Mesenchymal stem cell (in vitro differentiated cells and primary cell): ENCODE results near the gene FRMD4A.

Experiments
- DNase-seq: peaks from one replicate; pipeline ENCODE4 v3.0.0-alpha.2; 2013
- H2AFZ ChIP-seq: one replicate; pipeline ENCODE4 v1.6.1; 2013; ENCODE audit warnings: low read depth, mild to moderate bottlenecking, control low read depth, inconsistent platforms, low read length, moderate library complexity
- H2AK5ac ChIP-seq: 2 replicates; pipeline ENCODE4 v1.6.1; 2013; ENCODE audit warnings: low read length, moderate library complexity, mild to moderate bottlenecking, inconsistent platforms; ENCODE audit not compliant: severe bottlenecking
- H2BK120ac ChIP-seq: one replicate; pipeline ENCODE4 v1.6.1; 2013; ENCODE audit warnings: low read depth, mild to moderate bottlenecking, inconsistent platforms, low read length, moderate library complexity
- H2BK12ac ChIP-seq, 2 experiments: one replicate each; pipeline ENCODE4 v1.6.1; 2013; ENCODE audit warnings: inconsistent platforms in 2 of 2, low read length in 2 of 2, mild to moderate bottlenecking in 2 of 2, moderate library complexity in 2 of 2, control low read depth in 1 of 2
- H2BK15ac ChIP-seq: one replicate; pipeline ENCODE4 v1.6.1; 2013; ENCODE audit warnings: mild to moderate bottlenecking, low read depth, inconsistent platforms; ENCODE audit not compliant: poor library complexity, severe bottlenecking
- H2BK5ac ChIP-seq: 2 replicates; pipeline ENCODE4 v1.6.1; 2013; ENCODE audit warnings: low read depth, mild to moderate bottlenecking, low read length, control low read depth, inconsistent platforms; ENCODE audit not compliant: poor library complexity, severe bottlenecking
- H3K14ac ChIP-seq, 2 experiments: one replicate each; pipeline ENCODE4 v1.6.1; 2013; ENCODE audit warnings: inconsistent platforms in 2 of 2, low read length in 2 of 2, control low read depth in 1 of 2, mild to moderate bottlenecking in 1 of 2, moderate library complexity in 1 of 2
- H3K18ac ChIP-seq, 2 experiments: one replicate each; pipeline ENCODE4 v1.6.1; 2013; ENCODE audit warnings: inconsistent platforms in 2 of 2, low read length in 2 of 2, control low read depth in 1 of 2, low read depth in 1 of 2, mild to moderate bottlenecking in 1 of 2
- H3K23ac ChIP-seq, 2 experiments: one replicate each; pipeline ENCODE4 v1.6.1; 2013; ENCODE audit warnings: inconsistent platforms in 2 of 2, low read length in 2 of 2, mild to moderate bottlenecking in 2 of 2, moderate library complexity in 2 of 2, control low read depth in 1 of 2
- H3K27ac ChIP-seq: 2 replicates; pipeline ENCODE4 v1.5.1; 2013; ENCODE audit warnings: mild to moderate bottlenecking, moderate library complexity, low read length, control low read depth, inconsistent platforms; ENCODE audit not compliant: poor library complexity, severe bottlenecking
- H3K27me3 ChIP-seq, 2 experiments: 2 replicates each; pipeline versions ENCODE4 v1.6.1 to v1.7.0; 2013; ENCODE audit warnings: low read length in 2 of 2, mild to moderate bottlenecking in 2 of 2, moderate library complexity in 2 of 2, control low read depth in 1 of 2, inconsistent platforms in 1 of 2; ENCODE audit not compliant: control insufficient read depth in 1 of 2, insufficient read depth in 1 of 2
- H3K36me3 ChIP-seq, 2 experiments: 2 replicates each; pipeline versions ENCODE4 v1.6.1 to v1.7.0; 2013; ENCODE audit warnings: low read length in 2 of 2, control low read depth in 1 of 2, inconsistent platforms in 1 of 2, low read depth in 1 of 2, mild to moderate bottlenecking in 1 of 2; ENCODE audit not compliant: insufficient read depth in 2 of 2, control insufficient read depth in 1 of 2
- H3K4ac ChIP-seq, 2 experiments: one replicate each; pipeline ENCODE4 v1.6.1; 2013; ENCODE audit warnings: inconsistent platforms in 2 of 2, low read length in 2 of 2, mild to moderate bottlenecking in 2 of 2, moderate library complexity in 2 of 2, control low read depth in 1 of 2, low read depth in 1 of 2
- H3K4me1 ChIP-seq: 2 replicates; pipeline ENCODE4 v1.6.1; 2013; ENCODE audit warnings: low read depth, low read length, control low read depth; ENCODE audit not compliant: control insufficient read depth, insufficient read depth
- H3K4me2 ChIP-seq: 2 replicates; pipeline ENCODE4 v1.6.1; 2013; ENCODE audit warnings: low read length, mild to moderate bottlenecking, inconsistent platforms; ENCODE audit not compliant: poor library complexity, severe bottlenecking
- H3K4me3 ChIP-seq, 2 experiments: 2 replicates each; pipeline versions ENCODE4 v1.5.1 to v1.7.0; 2013; ENCODE audit warnings: low read length in 2 of 2, mild to moderate bottlenecking in 2 of 2, control low read depth in 1 of 2, low read depth in 1 of 2; ENCODE audit not compliant: insufficient read depth in 1 of 2
- H3K79me1 ChIP-seq: replicated peaks from 2 replicates; pipeline ENCODE4 v1.6.1; 2013; ENCODE audit warnings: mild to moderate bottlenecking, control low read depth, low read length, inconsistent platforms; ENCODE audit not compliant: poor library complexity, severe bottlenecking
- H3K9ac ChIP-seq: 2 replicates; pipeline ENCODE4 v1.7.0; 2013; ENCODE audit warnings: mild to moderate bottlenecking, low read length, moderate library complexity
- H3K9me3 ChIP-seq: 2 replicates; pipeline ENCODE4 v1.7.0; 2013; ENCODE audit warnings: mild to moderate bottlenecking, low read length; ENCODE audit not compliant: control insufficient read depth
- H4K8ac ChIP-seq: one replicate; pipeline ENCODE4 v1.6.1; 2013; ENCODE audit warnings: inconsistent platforms, mild to moderate bottlenecking, low read length, moderate library complexity
- H4K91ac ChIP-seq: one replicate; pipeline ENCODE4 v1.6.1; 2013; ENCODE audit warnings: mild to moderate bottlenecking, low read length, inconsistent platforms
- WGBS: methylation state at CpG from one replicate; pipeline ENCODE4 v1.1.7; 2013; ENCODE audit warnings: mixed read lengths; 5-methylcytosine and 5-hydroxymethylcytosine counted together

Gene FRMD4A

DNA sequence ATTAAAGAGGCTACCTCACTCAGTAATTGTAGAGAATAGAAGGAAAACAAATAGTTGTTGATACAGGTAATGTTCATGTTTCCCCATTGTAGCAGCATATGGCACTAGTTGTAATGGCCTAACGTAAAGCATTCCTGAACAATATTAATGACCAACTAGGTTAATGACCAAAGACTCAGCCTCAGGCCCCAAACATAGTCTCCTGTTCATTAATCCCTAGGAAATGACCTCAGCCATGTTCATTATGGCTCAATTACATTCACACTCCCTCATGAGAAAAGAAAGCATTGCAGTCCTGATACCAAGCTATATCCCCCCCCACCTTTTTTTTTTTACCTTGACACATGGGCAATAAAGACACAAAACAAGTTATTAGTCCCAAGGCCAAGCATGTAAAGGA, 12.7 kb downstream of the FRMD4A start:
- Histone ChIP-seq H3K14ac (no peak overlapping the region), H2AK5ac (no peak overlapping the region), H3K9me3 (no peaks in the 10 kb centered on the region), H3K4me3 (no peak overlapping the region), H3K23ac (no peak overlapping the region), H4K8ac (no peak overlapping the region), H2BK12ac (no peak overlapping the region), H4K91ac (no peak overlapping the region), H3K4me1 (no peaks in the 10 kb centered on the region), H2BK15ac (no peak overlapping the region), H3K9ac (no peak overlapping the region), H3K27me3 (peaks cover 25 to 83% of the 10 kb centered on the region in 2 experiments), H2BK120ac (no peak overlapping the region), H3K18ac (no peak overlapping the region), H2BK5ac (no peak overlapping the region), H3K79me1 (no peaks in the 10 kb centered on the region), H3K36me3 (no peaks in the 10 kb centered on the region), H2AFZ (no peak overlapping the region), H3K27ac (no peak overlapping the region), H3K4me2 (no peak overlapping the region), H3K4ac (no peak overlapping the region)
- no peak for DNase-seq
- 79% methylated on average over 1 of the region's 1 CpG for WGBS

DNA sequence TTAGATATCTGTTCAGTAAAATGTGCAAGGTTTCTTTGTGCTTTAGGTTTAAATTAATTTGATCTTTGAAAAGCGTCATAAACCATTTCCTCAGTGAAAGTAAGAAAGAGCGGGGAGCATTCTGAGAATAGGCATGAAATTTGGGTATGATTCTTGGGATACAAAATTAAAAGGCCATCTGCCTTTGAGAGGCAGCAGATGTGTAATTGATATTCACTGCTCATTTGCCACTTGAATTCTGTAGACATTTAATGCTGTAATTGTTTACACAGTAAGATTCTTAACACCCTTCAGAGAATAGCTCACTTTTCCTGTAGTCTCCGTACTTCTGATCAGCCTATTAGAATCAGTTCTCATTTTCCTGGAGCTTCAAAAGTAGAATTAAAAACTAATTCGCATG, 18.7 kb downstream of the FRMD4A start:
- no peak overlapping the region for H3K4me2 ChIP-seq
- no peak overlapping the region for H3K4me3 ChIP-seq
- H3K9ac ChIP-seq: no peak overlapping the region
- H3K4ac ChIP-seq: no peak overlapping the region
- H3K14ac ChIP-seq: no peak overlapping the region
- no peaks in the 10 kb centered on the region for H3K9me3 ChIP-seq
- H4K91ac ChIP-seq: no peak overlapping the region
- H3K36me3 ChIP-seq: no peaks in the 10 kb centered on the region
- H2BK5ac ChIP-seq: no peak overlapping the region
- no peak overlapping the region for H4K8ac ChIP-seq
- no peak overlapping the region for H2BK120ac ChIP-seq
- H3K4me1 ChIP-seq: no peaks in the 10 kb centered on the region
- WGBS: 71% methylated on average over 3 of the region's 4 CpGs
- H3K79me1 ChIP-seq: no peaks in the 10 kb centered on the region
- DNase-seq: no peak
- H3K27me3 ChIP-seq: peaks cover 26 to 62% of the 10 kb centered on the region in 2 experiments
- H2BK12ac ChIP-seq: no peak overlapping the region
- no peak overlapping the region for H3K27ac ChIP-seq
- H3K23ac ChIP-seq: no peak overlapping the region
- no peak overlapping the region for H2BK15ac ChIP-seq
- no peak overlapping the region for H2AK5ac ChIP-seq
- no peak overlapping the region for H2AFZ ChIP-seq
- no peak overlapping the region for H3K18ac ChIP-seq

DNA sequence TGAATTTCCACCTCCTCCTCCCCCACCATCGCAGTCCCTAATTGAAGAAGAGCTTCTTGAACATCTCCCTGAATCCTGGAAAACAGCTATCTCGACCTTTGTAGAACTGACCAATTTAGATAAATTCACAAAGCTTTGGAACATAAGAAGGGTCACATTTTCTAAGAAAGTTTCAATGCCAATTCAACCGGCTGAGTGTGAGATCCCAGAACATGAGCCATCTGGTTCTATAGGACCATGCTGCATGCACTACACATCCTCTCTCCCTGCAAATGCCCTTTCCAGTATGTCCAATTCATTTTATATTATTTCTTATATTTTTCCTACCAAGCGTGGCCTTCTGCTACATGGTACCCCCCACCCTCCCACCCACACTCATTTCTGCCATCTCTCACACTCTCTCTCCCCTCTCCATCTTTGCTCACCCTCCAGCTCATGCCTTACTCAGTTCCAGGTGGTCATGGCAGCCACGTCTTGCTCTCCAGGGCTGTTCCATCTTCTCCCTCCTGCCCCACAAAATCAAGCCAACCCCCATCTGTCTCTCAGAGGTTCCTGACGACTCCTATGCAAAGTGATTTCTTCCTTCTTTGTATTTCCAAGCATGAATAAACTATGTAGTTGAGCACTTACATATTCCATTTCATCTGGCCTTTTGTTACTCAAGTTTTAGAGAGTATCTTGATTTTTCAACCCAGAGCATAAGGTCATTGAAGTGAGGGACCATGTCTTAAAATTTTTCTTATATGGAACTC, 19.3 kb downstream of the FRMD4A start:
- Histone ChIP-seq H2AFZ (no peak overlapping the region), H2BK15ac (no peak overlapping the region), H3K27me3 (peaks cover 21 to 58% of the 10 kb centered on the region in 2 experiments), H3K79me1 (no peaks in the 10 kb centered on the region), H2BK5ac (no peak overlapping the region), H2BK120ac (no peak overlapping the region), H3K18ac (no peak overlapping the region), H3K9me3 (no peaks in the 10 kb centered on the region), H3K27ac (no peak overlapping the region), H3K9ac (no peak overlapping the region), H3K4me2 (no peak overlapping the region), H4K91ac (no peak overlapping the region), H4K8ac (no peak overlapping the region), H2AK5ac (no peak overlapping the region), H2BK12ac (no peak overlapping the region), H3K4me3 (no peak overlapping the region), H3K36me3 (no peaks in the 10 kb centered on the region), H3K23ac (no peak overlapping the region), H3K4me1 (no peaks in the 10 kb centered on the region), H3K14ac (no peak overlapping the region), H3K4ac (no peak overlapping the region)
- WGBS: 82% methylated on average over 6 of the region's 6 CpGs
- no peak for DNase-seq

DNA sequence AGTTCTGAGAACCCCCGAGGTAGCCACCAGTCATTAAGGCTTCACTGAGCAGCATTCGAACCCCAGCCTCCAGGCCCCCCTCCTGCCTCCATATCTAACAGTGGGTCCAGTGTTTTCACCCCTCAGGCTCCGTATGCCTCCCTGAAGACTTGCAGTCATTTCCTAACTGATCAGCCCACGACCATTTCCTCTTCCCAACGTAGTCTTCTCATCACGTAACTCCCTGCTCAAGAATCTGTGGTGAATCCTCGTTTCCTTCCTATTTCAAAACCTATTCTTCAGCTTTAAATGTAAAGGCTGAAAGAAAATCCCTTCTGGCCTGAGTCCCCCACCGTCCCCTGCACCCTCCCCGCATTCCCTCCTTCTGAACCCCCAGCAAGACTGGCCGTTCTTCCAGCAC, 21.1 kb downstream of the FRMD4A start:
- no peaks in the 10 kb centered on the region for H3K4me1 ChIP-seq
- H3K4ac ChIP-seq: no peak overlapping the region
- no peak overlapping the region for H4K8ac ChIP-seq
- H3K79me1 ChIP-seq: no peaks in the 10 kb centered on the region
- no peak overlapping the region for H3K4me2 ChIP-seq
- no peaks in the 10 kb centered on the region for H3K9me3 ChIP-seq
- no peaks in the 10 kb centered on the region for H3K36me3 ChIP-seq
- WGBS: 80% methylated on average over 10 of the region's 10 CpGs
- H2AK5ac ChIP-seq: no peak overlapping the region
- H2BK15ac ChIP-seq: no peak overlapping the region
- H2BK12ac ChIP-seq: no peak overlapping the region
- peaks cover 18 to 60% of the 10 kb centered on the region in 2 experiments for H3K27me3 ChIP-seq
- H2BK120ac ChIP-seq: no peak overlapping the region
- no peak overlapping the region for H4K91ac ChIP-seq
- H2BK5ac ChIP-seq: no peak overlapping the region
- no peak overlapping the region for H3K4me3 ChIP-seq
- H3K14ac ChIP-seq: no peak overlapping the region
- no peak for DNase-seq
- H3K23ac ChIP-seq: no peak overlapping the region
- no peak overlapping the region for H3K18ac ChIP-seq
- H3K9ac ChIP-seq: no peak overlapping the region
- no peak overlapping the region for H2AFZ ChIP-seq
- H3K27ac ChIP-seq: no peak overlapping the region
